ENCODE data around the gene HSF4. TPM values are rescaled to one million over a fixed set of nuclear protein-coding genes. Genes with fewer than 3 reads are reported as not detected.

Gene HSF4
- polyA plus RNA-seq, 2 of the 4 experiments (the other 2 are of a cell fraction), result 8.3 to 15.3 TPM

GRCh38 chr16:67195676-67196075 is 31.1 kb downstream of the HSF4 start:
- ATAC-seq, result no peak
- 77% methylated on average over 3 of the region's 5 CpGs for WGBS (ENCODE audit: missing lambda C conversion rate)
- POLR2A ChIA-PET, result no interaction called here

GRCh38 chr16:67196881-67197280 is 32.3 kb downstream of the HSF4 start:
- FAIRE-seq (no peak), DNase-seq (ENCODE audit: low read depth in 1 of 2, low spot score in 1 of 2) (no peak), ATAC-seq (no peak)
- 92% methylated on average over 1 of the region's 1 CpG for WGBS (ENCODE audit: missing lambda C conversion rate)
- CTCF ChIA-PET, result interaction anchor here (0.6 to 10.3 kb wide), 10 partner anchors 8 to 281 kb away, joined by 3 to 105 read pairs (median 8); partner anchors contain the start of genes EXOC3L1, FBXL8, FHOD1 and TRADD
- no peak overlapping the region for H3K4me3 ChIP-seq
- no peaks in the 10 kb centered on the region for H3K9me3 ChIP-seq
- no peak overlapping the region for H3K27ac ChIP-seq
- no peak overlapping the region for H3K4me2 ChIP-seq
- TF ChIP-seq HES2 (IDR thresholded peaks at IDR 0.05) (no peak), NPAS2 (CRISPR knock-in tag; IDR thresholded peaks at IDR 0.05; ENCODE audit: borderline replicate concordance) (no peak), HEYL (CRISPR knock-in tag; IDR thresholded peaks at IDR 0.05) (no peak), RNF2 (IDR thresholded peaks at IDR 0.05; ENCODE audit: borderline replicate concordance, low read depth) (no peak), GATA3 (IDR thresholded peaks at IDR 0.05; ENCODE audit: borderline replicate concordance) (no peak), JUN (IDR thresholded peaks at IDR 0.05) (no peak), FOXS1 (CRISPR knock-in tag; IDR thresholded peaks at IDR 0.05) (no peak), CHD2 (IDR thresholded peaks at IDR 0.05; ENCODE audit: low read length, partially characterized antibody) (no peak), ZC3H11A (IDR thresholded peaks at IDR 0.05) (no peak), NFE2L2 (conservative IDR thresholded peaks at IDR 0.05; ENCODE audit: low read length) (no peak), BHLHE40 (IDR thresholded peaks at IDR 0.05; ENCODE audit: low read depth, low read length) (no peak), POLR2AphosphoS2 (conservative IDR thresholded peaks at IDR 0.05; ENCODE audit: low read length) (no peak), USF2 (IDR thresholded peaks at IDR 0.05) (no peak)
- H3K4me1 ChIP-seq, result peaks cover 22% of the 10 kb centered on the region
- POLR2A ChIA-PET, result no interaction called here

More at GRCh38 chr16:67195676-67196075, 31.1 kb downstream of the HSF4 start:
- CTCF ChIA-PET, result interaction anchor here (0.7 to 10.3 kb wide), 7 partner anchors 8 to 89 kb away, joined by 3 to 105 read pairs (median 5); no protein-coding TSS in a partner anchor
- no peak overlapping the region for H3K27ac ChIP-seq
- FAIRE-seq, result no peak
- no peaks in the 10 kb centered on the region for H3K9me3 ChIP-seq
- TF ChIP-seq FOSB (CRISPR knock-in tag; IDR thresholded peaks at IDR 0.05) (no peak), POLR2AphosphoS2 (conservative IDR thresholded peaks at IDR 0.05; ENCODE audit: low read length) (no peak), BHLHE40 (IDR thresholded peaks at IDR 0.05; ENCODE audit: low read depth, low read length) (no peak), CBX8 (IDR thresholded peaks at IDR 0.05) (no peak), REST (IDR thresholded peaks at IDR 0.05) (no peak), MAFK (IDR thresholded peaks at IDR 0.05; ENCODE audit: partially characterized antibody) (no peak), MAZ (IDR thresholded peaks at IDR 0.05; ENCODE audit: borderline replicate concordance, low read depth, low read length) (no peak), CTCF (IDR thresholded peaks at IDR 0.05) (no peak), E2F6 (IDR thresholded peaks at IDR 0.05; ENCODE audit: borderline replicate concordance, low read depth) (no peak), KDM5A (IDR thresholded peaks at IDR 0.05) (no peak)
- no peak for DNase-seq (ENCODE audit: low read depth in 1 of 2, low spot score in 1 of 2)
- H3K4me2 ChIP-seq, result no peak overlapping the region
- H3K4me1 ChIP-seq, result peaks cover 28% of the 10 kb centered on the region
- no peak overlapping the region for H3K4me3 ChIP-seq
